SKM-1 treated with dmso at 0.1 percent for 144 hours (cell line): ENCODE results near the gene ACOT6.
"Not testable (repeated sequence)": the region's sequence is repeated elsewhere in the genome, so short reads cannot be mapped to it uniquely, and the experiment has no call there.

ENCODE experiments used
- DNase-seq: peaks from one replicate; lab custom pipeline; 2025; ENCODE audit not compliant: unreplicated experiment; lab: John Stamatoyannopoulos, UW

The ACOT6 gene

GRCh38 chr14:73612339-73613045 lies at the start of gene ACOT6:
TSS of gene ACOT6 (plus strand) at chr14:73612517. CDS start at chr14:73612572, 55 bp downstream.
- DNase-seq: peak; percentile 21

- DNase-seq: not testable (repeated sequence)
Observed at GRCh38 chr14:73562696-73563095, 49.6 kb upstream of the ACOT6 start.

GRCh38 chr14:73566431-73566830 lies 45.9 kb upstream of the ACOT6 start:
- not testable (repeated sequence) for DNase-seq

GRCh38 chr14:73566935-73567334 lies 45.4 kb upstream of the ACOT6 start:
- DNase-seq: not testable (repeated sequence)

GRCh38 chr14:73567358-73567757 lies 45.0 kb upstream of the ACOT6 start:
- DNase-seq: no peak

- no peak for DNase-seq
Observed at GRCh38 chr14:73567951-73568885, 44.1 kb upstream of the ACOT6 start.

GRCh38 chr14:73568886-73569184 lies 43.5 kb upstream of the ACOT6 start:
- not testable (repeated sequence) for DNase-seq

- DNase-seq: peak; percentile 46
Observed at GRCh38 chr14:73569185-73569958, 42.9 kb upstream of the ACOT6 start, which contains the start of gene ACOT2. TSS of gene ACOT2 (plus strand) at chr14:73569213. CDS start at chr14:73569241, 28 bp downstream.

GRCh38 chr14:73570913-73571312 lies 41.4 kb upstream of the ACOT6 start:
- DNase-seq: not testable (repeated sequence)

- not testable (repeated sequence) for DNase-seq
Observed at GRCh38 chr14:73573034-73573433, 39.3 kb upstream of the ACOT6 start.

- not testable (repeated sequence) for DNase-seq
Observed at GRCh38 chr14:73573740-73574139, 38.6 kb upstream of the ACOT6 start.

GRCh38 chr14:73574251-73574650 lies 38.1 kb upstream of the ACOT6 start:
- not testable (repeated sequence) for DNase-seq

GRCh38 chr14:73576391-73576790 lies 35.9 kb upstream of the ACOT6 start:
- no peak for DNase-seq

- DNase-seq: not testable (repeated sequence)
Observed at GRCh38 chr14:73577214-73577613, 35.1 kb upstream of the ACOT6 start.

- not testable (repeated sequence) for DNase-seq
Observed at GRCh38 chr14:73582102-73582979, 30.0 kb upstream of the ACOT6 start.

- no peak for DNase-seq
Observed at GRCh38 chr14:73588695-73589094, 23.6 kb upstream of the ACOT6 start.

GRCh38 chr14:73589116-73589515 lies 23.2 kb upstream of the ACOT6 start:
- no peak for DNase-seq

- not testable (repeated sequence) for DNase-seq
Observed at GRCh38 chr14:73590673-73591004, 21.7 kb upstream of the ACOT6 start.

GRCh38 chr14:73591690-73592449 lies 20.4 kb upstream of the ACOT6 start, which contains the start of gene ACOT4:
TSS of gene ACOT4 (plus strand) at chr14:73591873. CDS start at chr14:73591960, 87 bp downstream.
- no peak for DNase-seq
